ENCODE measurements around the gene NMNAT3. TPM values are rescaled to one million over a fixed set of nuclear protein-coding genes. Genes with fewer than 3 reads are reported as not detected.

The NMNAT3 gene
- total RNA-seq, 4 donors from 2014 or later = 3.5 to 9.5 (median 7.2) TPM

DNA sequence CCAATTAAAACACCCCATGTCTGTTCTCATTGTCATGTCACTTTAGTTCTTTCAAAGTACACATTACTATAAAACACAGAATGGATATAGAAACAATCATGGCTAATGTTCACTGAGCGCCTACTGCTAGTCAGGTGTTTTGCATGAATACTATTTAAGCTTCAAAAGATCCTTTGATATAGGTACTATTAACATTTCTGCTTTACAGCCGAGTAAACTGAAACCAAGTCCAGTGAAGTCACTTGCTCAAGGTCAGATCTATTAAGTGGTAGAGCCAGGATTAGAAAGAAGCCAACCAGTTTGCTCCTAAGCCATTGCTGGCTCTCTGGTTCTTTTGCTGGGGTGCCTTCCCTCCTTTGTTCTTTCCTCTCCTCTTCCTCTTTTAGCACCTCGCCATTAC, 32.4 kb upstream of the NMNAT3 start:
- no peak for TF ChIP-seq CTCF (IDR thresholded peaks at IDR 0.05)
- no peak for DNase-seq (ENCODE audit: low spot score)
- ATAC-seq (ENCODE audit: low FRiP score) = no peak

DNA sequence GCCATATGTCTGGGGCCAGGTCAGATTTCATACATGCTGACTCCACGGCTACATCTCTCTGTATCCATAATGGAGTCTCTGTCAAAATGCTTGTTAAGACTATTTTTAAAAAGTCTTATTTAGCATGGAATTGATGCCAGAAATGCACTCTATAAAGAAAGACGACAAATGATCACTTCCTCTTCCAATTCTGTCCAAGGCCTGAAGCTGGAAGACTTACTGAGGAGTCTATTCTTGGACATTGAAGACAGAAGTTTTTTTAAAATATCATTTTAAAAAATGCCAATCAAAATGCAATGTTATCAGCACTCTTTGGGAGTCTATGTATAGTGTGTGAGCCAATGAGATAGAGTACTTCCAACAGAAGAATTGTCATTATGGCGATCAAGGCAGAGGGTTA, 27.9 kb upstream of the NMNAT3 start:
- DNase-seq (ENCODE audit: low spot score) (no peak), ATAC-seq (ENCODE audit: low FRiP score) (no peak)
- no peak for TF ChIP-seq CTCF (IDR thresholded peaks at IDR 0.05)

DNA sequence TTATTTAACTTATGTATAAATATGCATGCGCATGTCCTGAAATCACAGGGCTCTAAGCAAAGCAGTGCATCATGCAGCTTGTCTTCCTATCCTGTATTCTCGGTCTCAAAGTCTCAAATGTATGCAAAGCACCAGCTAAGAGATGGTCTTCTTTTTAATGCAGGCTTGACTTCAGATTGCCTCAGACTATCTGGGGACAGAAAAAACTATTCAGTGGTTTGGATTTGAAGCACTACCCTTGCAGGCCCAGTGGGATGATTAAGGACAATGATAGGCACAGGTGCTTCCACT, 18.5 kb upstream of the NMNAT3 start:
- no peak for DNase-seq (ENCODE audit: low spot score)
- TF ChIP-seq CTCF (IDR thresholded peaks at IDR 0.05) = no peak
- no peak for ATAC-seq (ENCODE audit: low FRiP score)

DNA sequence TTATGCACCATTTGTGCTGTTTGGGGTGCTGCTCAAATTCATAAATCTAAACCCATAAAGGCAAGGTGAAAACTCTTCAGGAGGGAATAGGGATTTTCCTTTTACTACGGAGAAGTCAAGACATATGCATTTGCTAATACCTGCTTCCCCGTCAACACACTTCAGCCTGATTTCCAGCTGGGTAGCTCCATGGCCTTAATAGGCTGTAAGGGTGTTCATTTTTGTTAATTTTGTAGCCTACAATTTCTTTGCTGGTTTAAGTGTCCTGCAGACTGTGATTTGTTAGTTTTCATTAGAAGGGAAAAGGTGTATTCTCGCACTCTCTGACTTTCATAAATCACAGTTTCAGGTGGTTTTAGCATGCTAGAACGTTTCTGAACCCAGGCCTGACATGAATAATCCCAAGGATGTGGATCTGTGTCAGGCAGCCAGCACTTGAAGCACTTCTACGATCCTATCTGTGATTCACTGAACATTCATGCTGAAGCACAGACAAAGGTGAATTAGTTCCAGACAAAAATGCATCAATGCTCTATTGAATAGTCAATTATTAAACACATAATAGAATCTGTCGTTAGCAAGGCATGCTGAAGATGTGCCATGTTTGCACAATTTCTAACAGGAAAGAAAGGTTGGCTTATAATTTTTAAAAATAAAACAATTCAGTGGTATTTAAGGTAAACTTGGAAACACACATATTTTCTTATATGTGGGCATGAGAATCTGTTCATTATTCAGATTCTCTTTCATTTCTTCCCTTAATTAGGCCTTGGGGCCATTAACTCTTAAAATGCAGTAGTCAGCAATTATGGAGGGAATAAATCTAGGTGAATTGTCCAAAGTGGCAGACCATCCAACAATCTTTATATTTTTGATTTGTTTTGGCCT, 17.9 kb upstream of the NMNAT3 start:
- DNase-seq (ENCODE audit: low spot score) (no peak), ATAC-seq (ENCODE audit: low FRiP score) (no peak)
- no peak for TF ChIP-seq CTCF (IDR thresholded peaks at IDR 0.05)

DNA sequence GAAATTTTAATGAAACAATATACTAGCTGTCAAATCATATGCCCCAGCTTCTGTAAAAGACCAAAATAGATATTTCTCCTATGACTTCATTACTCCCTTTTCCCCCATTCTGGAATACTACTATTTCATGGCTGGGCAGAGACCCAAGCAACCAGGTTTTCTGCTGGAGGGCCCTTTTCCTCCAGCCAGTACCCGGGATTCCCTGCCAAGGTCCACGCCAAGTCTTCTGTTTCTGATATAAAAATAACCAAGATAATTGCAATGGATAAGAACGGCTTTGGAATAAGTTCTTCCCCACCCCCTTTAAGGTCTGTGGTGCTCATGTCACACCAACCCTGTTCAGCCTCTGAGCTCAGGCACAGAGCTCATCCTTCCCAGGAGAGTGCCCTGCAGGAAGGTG, 17.2 kb upstream of the NMNAT3 start:
- no peak for ATAC-seq (ENCODE audit: low FRiP score)
- DNase-seq (ENCODE audit: low spot score) = no peak
- TF ChIP-seq CTCF (IDR thresholded peaks at IDR 0.05) = no peak

- DNase-seq (ENCODE audit: low spot score) = no peak
- no peak for ATAC-seq (ENCODE audit: low FRiP score)
- TF ChIP-seq CTCF (IDR thresholded peaks at IDR 0.05) = no peak
Observed at GRCh38 chr3:139694542-139694941, 16.8 kb upstream of the NMNAT3 start.

DNA sequence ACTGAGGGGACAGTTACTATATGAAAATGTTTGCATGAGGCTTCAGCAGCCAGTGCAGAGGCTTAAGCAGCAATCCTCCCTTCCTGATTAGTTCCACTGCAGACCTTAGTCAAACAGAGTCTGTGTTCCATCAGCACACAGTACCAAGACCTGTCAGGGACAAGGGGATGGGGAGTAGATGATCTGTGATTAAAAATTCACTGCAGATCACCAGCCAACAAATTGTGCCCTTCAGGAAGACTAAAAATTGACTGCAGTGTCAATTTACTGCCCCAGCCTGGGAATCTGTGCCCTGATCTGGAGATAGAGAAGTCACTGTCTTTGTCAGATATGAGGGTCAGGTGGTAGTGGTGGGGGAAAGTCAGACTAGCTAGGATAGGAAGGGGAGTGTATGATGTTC, 13.8 kb upstream of the NMNAT3 start:
- no peak for TF ChIP-seq CTCF (IDR thresholded peaks at IDR 0.05)
- ATAC-seq (ENCODE audit: low FRiP score) (no peak), DNase-seq (ENCODE audit: low spot score) (no peak)

All from omental fat pad (tissue), 4 donors.